SIG-M5 treated with dmso at 0.1 percent for 504 hours (cell line): ENCODE data around the gene IPO4.

Experiments
- DNase-seq: peaks from one replicate; lab custom pipeline; 2025; ENCODE audit not compliant: unreplicated experiment; lab: John Stamatoyannopoulos, UW

Gene IPO4

DNA sequence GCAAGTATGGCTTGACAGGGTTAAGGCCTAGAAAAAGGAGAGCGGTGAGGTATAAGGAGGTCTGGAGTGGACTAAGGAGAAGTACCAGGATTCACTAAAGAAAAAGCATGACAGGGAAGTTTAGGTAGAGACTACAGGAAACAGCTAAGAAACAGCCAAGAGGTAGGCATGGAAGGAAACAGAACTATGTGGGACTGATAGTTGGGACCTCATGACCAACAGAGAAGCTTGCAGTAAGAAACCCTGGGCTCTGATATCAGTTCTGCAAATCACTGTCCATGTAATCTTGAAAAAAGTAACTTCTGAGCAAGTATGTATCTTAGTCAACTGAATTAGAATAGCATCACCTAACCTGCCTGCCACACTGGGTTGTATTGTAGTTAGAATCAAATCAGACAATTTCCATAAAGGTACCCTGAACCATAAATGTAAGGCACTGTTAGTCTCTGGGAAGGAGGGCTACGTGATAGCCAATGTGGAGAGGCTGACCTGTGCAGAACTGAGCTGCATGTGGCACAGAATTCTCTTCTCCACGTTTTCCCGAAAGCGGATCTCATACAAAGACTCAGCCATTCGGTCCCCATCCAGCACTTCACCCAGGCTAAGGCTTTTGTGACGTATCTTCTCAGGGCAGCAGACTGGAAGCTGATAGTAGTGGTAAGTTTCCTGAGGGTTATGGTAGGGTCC lies 5.7 kb upstream of the IPO4 start:
- DNase-seq, result no peak

DNA sequence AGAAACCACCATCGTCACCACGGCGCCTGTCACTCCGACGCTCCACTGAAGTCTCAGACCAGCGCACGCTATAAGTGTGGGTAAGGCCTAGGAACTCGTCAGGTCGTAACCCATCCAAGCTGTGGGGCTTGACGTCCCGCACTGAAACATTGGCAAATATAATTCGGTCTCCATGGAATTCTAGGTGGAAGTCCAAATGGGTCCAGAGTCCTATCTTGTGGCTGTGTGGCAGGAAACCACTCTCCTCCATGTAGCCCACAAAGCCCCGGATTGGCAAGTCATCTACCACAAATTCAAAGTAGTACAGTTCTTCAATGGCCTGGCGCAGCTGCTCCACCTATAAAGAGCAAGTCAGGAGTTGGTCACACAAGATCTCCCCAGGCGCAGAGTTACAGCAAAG lies 4.3 kb upstream of the IPO4 start:
- no peak for DNase-seq

DNA sequence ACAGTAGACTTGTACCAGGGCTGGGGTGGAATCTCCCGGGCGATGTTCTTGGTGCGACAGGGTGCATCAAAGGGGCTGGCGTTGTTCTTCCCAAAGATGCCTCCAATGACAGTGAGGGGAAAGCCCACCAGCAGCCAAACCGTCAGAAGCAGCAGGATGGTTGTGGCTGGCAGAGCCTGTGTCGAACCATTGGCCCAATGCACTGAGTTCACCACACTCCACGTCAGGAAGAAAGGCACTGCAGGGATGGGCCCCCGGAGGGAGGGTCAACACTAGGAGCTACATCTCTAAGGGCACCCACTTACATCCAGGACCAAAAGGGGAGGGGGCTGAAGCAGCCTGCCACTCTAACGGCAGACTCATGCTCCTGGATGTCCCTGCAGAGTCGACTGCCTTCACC lies 1.8 kb upstream of the IPO4 start:
- no peak for DNase-seq

DNA sequence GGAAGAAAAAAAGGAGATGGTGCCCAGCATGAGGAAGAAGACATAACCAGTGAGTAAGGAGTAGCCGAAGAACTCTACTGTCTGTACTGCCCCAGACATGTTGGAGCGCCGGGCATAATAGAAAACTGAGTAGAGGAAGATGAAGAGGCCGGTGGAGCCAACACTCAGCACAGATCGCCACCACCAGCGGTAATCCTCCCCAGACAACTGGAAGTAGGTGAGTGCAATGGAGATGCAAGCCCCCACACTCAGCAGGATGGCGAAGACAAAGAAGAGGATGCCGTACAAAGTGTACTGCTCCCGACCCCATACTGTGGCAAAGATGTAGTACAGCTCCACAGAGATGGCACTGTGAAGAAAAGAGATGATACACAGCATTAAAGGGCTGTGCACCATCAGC lies 844 bp upstream of the IPO4 start:
- no peak for DNase-seq

DNA sequence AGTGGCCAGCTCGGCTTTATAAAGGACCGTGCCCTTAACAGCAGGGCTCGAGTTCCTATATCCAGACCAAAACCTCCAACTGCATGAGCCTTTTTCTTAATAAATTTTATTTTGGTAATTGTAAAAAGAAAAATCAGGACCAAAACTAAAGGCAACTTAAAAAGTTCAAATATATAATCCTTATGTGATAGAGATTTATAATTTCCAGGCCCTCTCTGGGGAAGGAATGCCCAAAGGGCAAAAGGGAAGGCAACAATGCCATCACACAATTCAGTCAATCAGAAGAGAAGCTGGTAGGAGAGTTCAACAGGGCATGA lies 401 bp upstream of the IPO4 start:
- DNase-seq, result no peak

DNA sequence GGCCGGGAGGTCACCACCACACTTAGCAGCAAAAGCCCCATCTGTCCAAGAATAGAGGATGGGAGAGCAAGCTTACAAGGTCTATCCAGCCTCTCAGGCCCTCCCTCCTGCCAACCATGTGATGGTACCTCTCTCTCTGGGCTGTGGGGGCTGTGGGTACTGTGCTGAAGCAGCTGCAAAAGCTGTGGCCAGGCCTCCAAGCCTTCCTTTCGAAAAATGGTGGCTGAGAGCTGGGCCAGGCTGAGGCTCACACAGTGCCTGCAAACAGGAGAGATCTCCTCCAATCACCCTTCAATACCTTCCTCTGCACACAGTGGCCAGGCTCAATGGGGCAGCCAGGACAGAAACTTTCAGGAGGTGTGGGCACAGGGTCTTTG lies 1.1 kb downstream of the IPO4 start:
- DNase-seq, result no peak

DNA sequence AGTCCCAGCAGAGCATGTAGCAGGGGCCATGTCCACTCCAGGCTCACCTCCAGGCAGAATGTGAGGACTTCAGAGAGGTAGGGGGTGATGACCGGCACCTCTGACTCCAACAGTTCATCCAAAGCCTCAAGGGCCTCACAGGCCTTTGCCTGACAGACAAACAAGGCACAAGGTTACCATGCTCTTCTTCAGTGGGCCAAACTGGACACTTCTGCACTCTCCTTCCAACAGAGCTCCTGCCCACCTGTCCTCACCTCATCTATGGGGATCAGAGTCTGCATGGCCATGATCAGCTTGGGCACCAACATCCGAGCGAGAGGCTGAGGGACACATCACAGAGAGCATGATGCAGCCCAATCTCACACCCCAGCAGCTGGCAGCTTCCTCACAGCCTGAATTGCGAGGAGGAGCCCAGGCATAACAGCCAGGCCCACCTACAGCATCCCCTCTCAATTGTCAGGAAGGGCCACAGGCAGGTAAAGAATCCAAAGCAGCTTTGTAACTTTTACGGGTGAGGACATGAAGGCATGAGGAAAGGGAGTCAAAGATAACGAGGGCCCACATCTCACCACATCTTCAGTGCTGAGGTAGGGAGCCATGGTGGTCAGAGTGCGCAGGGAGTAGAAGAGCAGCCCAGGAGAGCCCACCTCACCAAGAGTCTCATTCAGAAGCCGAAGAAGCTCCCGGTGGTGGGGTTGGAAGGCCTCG lies 1.6 kb downstream of the IPO4 start:
- DNase-seq, result no peak

DNA sequence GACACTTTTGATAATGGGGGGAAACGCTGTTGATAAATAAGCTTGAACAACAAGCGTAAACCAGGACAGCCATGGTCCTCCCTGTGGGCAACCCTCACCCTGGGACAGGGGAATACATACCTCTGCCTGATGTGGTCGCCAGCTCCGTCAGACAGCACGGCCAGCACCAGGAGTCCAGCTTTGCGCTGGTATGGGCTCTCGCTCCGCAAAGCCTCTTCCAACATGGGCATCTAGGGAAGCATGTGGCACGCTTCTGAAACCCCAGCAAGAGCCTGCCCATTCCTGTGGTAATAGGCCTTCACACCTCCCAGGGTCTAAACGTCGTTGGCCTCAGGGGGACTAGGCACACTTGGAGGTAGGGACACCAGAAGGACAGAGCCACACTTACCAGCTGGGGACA lies 2.9 kb downstream of the IPO4 start:
- no peak for DNase-seq

DNA sequence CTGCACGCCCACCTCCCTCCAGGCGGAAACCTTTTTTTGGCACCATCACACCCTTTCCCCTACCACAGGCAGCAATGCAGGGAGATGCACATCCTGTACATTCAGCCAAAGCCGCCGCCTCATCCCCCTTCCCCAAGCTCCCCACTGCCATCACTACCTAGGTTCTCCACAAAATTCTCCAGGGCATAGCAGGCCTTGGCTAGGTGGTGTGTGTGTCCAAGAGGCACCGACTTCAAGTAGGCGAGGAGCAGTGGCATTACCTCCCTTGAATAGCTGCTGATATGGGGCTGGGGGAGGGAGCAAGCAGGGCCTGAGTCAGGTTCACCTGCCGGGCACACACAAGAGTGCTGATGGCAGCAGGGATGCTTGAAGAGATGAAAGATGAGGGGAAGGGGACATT lies 3.6 kb downstream of the IPO4 start:
- no peak for DNase-seq

DNA sequence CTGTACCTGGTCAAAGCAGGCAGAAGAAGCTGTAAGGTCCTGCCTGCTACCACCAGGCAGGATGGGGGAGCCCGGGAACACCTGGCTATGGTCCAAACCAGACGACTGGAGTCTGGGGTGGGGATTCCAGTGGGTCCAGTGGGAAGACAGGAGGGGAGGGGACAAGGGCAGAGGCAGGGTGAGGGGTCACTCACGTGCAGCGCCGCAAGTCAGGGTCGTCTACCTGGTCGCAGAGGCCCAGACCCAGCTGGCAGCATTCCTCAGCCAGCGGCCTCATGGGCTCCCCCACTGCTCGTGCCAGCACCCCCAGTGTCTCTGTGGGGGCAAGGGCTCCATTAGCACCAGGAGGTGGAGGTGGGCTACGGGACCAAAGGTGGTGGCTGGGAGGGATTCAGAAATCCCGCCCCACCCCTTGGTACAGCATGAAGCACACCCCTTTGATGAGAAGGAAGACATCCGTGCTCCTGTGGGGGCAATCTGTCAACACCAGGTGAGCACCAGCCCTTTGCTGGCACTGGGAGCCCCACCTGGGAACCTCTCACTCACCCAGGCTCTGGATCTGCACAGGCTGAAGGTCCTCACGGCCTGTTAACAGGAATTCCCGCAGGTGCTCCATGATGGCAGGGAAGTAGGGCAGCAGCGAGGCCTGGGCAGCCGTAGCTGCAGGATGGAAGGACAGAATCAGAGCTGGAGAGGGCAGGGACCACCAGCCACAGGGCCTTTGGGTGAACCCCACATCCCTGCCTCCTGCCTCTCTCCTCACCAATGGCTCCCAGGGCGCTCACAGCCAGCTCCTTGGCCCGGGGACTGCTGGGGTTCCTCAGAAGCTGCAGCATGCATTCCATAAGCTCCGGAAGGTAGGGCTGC lies 4.3 kb downstream of the IPO4 start:
- no peak for DNase-seq

DNA sequence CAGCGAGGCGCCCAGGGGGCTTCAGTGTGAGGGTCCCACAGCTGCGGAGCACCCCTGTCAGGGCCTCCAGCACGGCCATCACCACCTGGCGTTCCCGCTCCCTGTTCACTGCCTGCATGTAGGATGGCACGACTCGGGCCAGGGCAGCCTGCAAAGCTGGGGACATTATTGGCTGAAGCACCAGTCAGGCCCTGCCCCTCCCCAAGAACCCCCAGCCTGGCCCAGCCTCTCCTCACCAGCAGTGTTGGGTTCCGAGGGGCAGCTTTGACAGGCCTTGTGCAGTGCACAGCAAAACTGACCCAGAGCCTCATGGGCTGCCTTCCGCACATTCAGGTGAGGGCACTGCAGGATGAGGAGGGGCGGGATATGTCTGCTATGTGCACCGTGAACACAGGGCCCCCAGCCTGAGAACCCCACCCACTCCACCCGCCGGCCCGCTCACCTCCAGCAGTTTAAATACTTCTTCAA lies 5.6 kb downstream of the IPO4 start:
- DNase-seq, result no peak

DNA sequence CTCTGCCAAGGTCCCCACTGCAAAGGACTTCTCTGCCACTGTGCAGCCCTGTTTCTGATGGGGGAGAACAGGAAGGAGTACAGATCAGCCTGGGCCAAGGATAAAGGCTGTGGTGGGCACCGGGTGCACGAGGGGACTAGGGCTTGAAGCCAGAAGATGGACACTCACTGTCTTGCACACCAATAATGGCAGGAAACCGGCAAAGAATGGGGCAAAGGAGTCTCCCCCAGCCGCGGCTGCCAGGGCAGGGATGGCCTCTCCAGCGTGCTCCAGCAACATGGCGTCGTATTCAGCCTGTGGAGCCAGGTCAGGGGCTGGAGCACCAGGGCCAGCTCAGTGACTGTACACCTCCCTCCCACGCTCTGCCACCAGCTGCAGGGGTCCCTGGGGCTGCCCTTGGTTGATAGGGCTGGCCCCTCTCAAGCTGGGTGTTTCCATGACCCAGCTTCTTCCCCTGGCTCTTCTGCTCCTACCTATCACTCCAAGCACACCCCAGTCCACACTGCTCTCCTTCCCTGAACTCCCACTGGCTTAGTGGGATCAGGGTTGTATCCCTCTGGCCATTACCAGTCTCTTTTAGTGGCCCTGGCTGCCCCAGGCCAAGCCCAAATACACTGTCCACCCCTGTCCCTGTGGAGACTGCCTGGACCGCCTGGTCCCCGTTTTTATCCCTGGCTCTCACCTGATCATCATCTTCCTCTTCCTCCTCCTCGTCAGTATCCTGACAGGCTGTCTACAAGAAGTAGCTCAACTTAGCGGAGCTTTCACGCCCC lies 6.3 kb downstream of the IPO4 start:
- DNase-seq, result no peak

DNA sequence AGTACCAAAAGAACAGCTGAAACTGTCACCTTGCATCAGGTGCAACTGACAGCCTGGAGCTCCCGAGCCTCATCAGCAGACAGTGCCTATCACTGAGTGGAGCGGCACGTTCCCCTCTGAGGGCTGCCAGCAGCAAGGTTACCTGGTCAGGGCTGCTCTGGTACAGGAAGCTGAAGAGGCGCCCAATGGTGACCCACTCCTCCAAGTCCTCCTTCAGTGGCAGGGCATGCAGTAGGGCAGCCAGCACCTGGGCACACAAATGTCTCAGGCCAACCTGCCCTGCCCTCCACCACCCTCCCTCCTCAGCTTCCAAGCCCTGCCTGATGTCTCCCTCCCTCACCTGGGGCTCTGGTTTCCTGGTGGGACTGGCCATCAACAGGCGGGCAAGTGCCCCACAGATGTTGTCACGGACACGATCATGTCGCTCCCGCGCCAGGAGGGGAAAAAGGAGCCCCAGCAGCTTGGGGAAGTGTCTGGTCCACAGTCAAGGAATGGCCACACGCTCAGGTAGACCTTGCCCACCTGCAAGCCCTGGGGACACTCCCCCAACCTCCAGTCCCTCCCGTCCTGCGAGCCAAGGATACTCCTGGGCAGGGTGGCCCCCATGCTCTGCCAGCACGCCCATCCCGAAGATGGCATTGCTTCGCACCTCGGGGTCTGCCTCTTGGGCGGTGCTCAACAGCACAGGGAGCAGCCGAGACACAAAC lies 7.1 kb downstream of the IPO4 start:
- no peak for DNase-seq

DNA sequence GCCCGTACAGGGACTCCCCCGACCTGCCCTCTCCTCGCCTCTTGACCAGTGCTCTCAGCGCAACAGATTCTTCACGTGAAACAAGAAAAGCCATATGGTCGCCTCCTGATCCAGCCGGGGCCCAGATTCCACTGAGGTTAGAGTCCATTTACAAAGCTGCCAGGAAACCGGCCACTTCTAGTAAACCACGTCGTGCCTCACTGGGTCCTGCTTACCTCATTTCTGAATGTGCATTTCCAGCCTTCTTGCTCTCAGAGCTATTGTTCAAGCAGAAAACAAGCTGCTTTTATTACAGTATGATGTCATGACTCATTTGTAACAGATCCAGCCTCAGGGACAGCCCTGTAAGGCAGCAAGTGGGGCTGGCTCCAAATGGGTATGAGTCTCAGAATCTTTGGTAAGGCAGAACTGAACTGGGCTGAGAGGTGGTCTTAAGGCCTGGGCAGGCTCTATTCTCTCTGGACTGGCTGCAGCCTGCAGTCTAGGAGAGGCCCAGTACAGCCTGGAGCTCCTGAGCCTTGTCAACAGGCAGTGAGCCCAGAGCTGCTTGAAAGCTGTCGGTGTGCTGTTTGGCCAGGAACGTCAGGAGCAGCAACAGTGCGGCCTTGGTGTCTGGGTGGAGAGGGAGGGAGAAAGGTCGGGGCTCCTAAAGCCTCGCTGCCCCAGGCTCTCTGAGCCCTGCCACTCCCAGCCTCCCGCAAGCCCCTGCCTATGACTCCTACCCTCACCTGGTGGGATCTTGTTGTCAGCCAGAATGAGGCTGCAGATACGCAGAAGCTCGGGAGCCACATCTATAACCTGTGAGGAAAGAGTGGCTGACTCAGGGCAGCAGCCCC lies 8.4 kb downstream of the IPO4 start:
- no peak for DNase-seq

DNA sequence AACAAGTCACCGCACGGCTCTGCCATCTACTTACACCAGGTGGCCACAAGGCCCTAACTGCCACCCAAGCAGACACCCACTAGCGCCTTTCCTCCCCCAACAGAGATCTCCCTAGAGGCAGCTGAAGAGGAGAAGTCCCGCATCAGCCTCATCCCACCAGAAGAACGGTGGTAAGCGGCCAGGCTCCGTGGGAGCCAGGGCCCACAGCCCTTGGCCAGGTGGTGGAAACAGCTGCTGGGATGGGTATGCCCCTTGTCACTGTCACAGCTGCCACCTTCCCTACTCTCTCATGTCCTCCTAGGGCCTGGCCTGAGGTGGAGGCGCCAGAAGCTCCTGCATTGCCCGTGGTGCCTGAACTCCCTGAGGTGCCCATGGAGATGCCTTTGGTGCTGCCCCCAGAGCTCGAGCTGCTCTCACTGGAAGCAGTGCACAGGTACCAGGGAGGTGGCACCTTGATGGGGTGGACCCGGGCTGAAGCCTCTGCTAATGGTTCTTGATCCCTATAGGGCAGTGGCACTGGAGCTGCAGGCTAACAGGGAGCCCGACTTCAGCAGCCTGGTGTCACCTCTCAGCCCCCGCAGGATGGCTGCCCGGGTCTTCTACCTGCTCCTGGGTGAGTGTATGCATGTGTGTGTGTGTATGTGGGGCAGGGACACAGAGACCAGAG lies 9.2 kb downstream of the IPO4 start:
- no peak for DNase-seq

DNA sequence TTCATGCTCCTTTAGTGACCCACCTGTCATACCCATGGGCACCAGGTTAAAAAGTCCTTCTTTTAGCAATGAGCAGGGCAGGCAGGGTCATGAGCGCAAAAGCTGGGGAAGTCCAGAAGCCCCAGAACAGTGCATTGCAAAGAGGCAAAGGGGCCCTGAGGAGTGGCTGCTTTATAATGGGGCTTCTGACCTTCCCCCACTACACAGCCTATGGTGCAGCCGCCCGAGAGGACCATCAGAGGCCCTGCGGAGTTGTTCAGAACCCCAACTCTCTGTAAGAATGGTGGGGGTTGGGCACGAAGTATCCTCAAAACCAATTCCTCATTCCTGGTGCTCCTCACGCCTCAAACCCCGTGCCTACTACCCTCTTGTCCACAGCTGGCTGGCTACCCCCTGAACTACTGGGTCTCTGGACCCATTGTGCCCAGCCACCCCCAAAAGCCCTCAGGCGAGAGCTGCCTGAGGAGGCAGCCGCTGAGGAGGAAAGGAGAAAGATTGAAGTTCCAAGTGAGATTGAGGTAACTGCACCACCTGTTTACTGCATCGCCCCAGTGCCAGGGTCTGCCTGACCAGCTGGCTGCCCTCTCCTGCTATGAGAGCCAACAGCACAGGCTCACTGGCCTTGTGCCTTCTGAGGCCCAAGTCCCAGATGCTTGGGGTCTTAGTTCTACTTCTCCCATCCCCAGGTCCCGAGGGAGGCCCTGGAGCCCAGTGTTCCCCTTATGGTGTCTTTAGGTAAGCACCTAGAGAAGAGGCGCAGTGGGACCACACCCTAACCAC lies 10.0 kb downstream of the IPO4 start:
- no peak for DNase-seq

DNA sequence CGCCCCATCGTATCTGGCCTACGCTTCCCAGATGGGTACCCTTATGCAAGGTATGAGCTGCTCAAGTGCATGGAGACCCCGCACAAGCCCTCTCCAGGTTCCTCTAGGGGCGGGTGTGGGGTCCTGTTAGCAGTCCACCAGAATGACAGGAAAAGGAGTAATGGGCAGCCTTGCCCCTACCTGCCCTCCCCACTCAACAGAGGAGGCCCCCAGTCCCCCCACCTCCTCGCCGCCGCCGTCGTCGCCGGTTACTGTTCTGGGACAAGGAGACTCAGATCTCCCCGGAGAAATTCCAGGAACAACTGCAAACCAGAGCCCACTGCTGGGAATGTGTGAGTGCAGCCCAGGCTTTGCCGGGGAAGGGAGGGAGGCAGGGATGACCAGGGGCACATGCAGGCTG lies 10.7 kb downstream of the IPO4 start:
- DNase-seq, result no peak

DNA sequence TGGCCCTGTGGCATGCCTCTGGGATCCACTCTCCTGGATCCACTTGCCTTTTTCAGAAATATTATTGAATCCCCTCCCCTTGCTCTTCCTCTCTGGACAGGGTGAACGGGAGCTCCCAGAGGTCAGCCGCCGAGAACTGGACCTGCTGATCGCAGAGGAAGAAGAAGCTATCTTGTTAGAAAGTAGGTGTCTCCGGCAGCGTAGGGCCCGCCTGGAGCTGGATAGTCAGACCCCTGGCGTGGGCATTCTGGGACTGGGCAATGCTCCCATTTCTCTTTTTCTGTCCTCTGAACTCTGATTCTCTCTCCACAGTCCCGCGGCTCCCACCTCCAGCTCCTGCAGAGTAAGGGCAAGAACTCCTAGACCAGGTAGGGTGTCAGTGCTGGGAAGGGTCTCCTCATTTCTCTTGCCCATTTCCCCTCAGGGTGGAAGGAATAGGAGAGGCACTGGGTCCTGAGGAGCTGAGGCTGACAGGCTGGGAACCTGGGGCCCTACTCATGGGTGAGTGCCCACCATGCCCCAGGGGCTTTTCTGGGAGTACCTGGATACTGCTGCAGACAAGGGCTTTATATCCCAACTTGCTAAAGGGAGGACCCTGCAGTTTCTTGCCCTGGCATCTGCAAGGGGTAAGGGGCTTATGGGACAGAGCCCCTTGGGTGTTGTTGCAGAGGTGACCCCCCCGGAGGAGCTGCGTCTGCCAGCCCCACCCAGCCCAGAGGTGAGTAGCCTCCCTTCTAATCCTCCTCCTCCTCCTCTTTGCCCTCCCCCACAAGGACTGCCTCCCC lies 11.4 kb downstream of the IPO4 start:
- DNase-seq, result no peak
